Measurements from ENCODE around the gene RFX7.

The RFX7 gene

GRCh38 chr15:56225520-56225919 lies 18.2 kb downstream of the RFX7 start:
- no peak for DNase-seq
- Histone ChIP-seq H3K4ac (ENCODE audit: low read depth in 1 of 2, low read length in 2 of 2) (no peak overlapping the region), H2BK15ac (ENCODE audit: low read depth, poor library complexity, severe bottlenecking) (no peak overlapping the region), H3K4me2 (ENCODE audit: low read length, poor library complexity, severe bottlenecking) (no peak overlapping the region), H4K8ac (ENCODE audit: low read length) (no peak overlapping the region), H3K9me3 (ENCODE audit: control insufficient read depth, low read length) (peaks cover 53% of the 10 kb centered on the region), H3K4me3 (ENCODE audit: insufficient read depth in 1 of 2, low read depth in 1 of 2, low read length in 2 of 2) (no peak overlapping the region), H3K79me1 (replicated peaks; ENCODE audit: low read length, poor library complexity, severe bottlenecking) (peaks cover 12% of the 10 kb centered on the region), H3K27me3 (ENCODE audit: control insufficient read depth in 1 of 2, insufficient read depth in 1 of 2, low read length in 2 of 2) (no peaks in the 10 kb centered on the region), H3K9ac (ENCODE audit: low read length) (no peak overlapping the region), H2BK5ac (ENCODE audit: low read depth, low read length, poor library complexity, severe bottlenecking) (no peak overlapping the region), H3K27ac (ENCODE audit: low read length, poor library complexity, severe bottlenecking) (no peak overlapping the region), H2BK120ac (ENCODE audit: low read depth, low read length) (no peak overlapping the region), H4K91ac (ENCODE audit: low read length) (no peak overlapping the region), H3K23ac (ENCODE audit: low read length in 2 of 2) (no peak overlapping the region), H2AFZ (ENCODE audit: low read depth, low read length) (no peak overlapping the region), H3K14ac (ENCODE audit: low read length in 2 of 2) (no peak overlapping the region), H2AK5ac (ENCODE audit: low read length, severe bottlenecking) (no peak overlapping the region), H3K36me3 (ENCODE audit: control insufficient read depth in 1 of 2, insufficient read depth in 2 of 2, low read depth in 1 of 2, low read length in 2 of 2) (peaks cover 0 to 31% of the 10 kb centered on the region in 2 experiments), H3K4me1 (ENCODE audit: control insufficient read depth, insufficient read depth, low read depth, low read length) (no peaks in the 10 kb centered on the region), H3K18ac (ENCODE audit: low read depth in 1 of 2, low read length in 2 of 2) (no peak overlapping the region), H2BK12ac (ENCODE audit: low read length in 2 of 2) (no peak overlapping the region)
- WGBS: no CpG with 5 or more reads among the region's 1 CpG

GRCh38 chr15:56222302-56222701 lies 21.4 kb downstream of the RFX7 start:
- no peak overlapping the region for H3K4me3 ChIP-seq (ENCODE audit: insufficient read depth in 1 of 2, low read depth in 1 of 2, low read length in 2 of 2)
- no peaks in the 10 kb centered on the region for H3K27me3 ChIP-seq (ENCODE audit: control insufficient read depth in 1 of 2, insufficient read depth in 1 of 2, low read length in 2 of 2)
- H3K36me3 ChIP-seq (ENCODE audit: control insufficient read depth in 1 of 2, insufficient read depth in 2 of 2, low read depth in 1 of 2, low read length in 2 of 2): peaks cover 0 to 24% of the 10 kb centered on the region in 2 experiments
- H3K4me2 ChIP-seq (ENCODE audit: low read length, poor library complexity, severe bottlenecking): no peak overlapping the region
- no peak for DNase-seq
- no peak overlapping the region for H2BK15ac ChIP-seq (ENCODE audit: low read depth, poor library complexity, severe bottlenecking)
- H3K9me3 ChIP-seq (ENCODE audit: control insufficient read depth, low read length): peaks cover 35% of the 10 kb centered on the region
- H3K27ac ChIP-seq (ENCODE audit: low read length, poor library complexity, severe bottlenecking): no peak overlapping the region
- no peak overlapping the region for H2BK12ac ChIP-seq (ENCODE audit: low read length in 2 of 2)
- no peak overlapping the region for H2AK5ac ChIP-seq (ENCODE audit: low read length, severe bottlenecking)
- no peak overlapping the region for H2BK120ac ChIP-seq (ENCODE audit: low read depth, low read length)
- 100% methylated on average over 1 of the region's 3 CpGs for WGBS
- no peak overlapping the region for H3K14ac ChIP-seq (ENCODE audit: low read length in 2 of 2)
- H3K18ac ChIP-seq (ENCODE audit: low read depth in 1 of 2, low read length in 2 of 2): no peak overlapping the region
- no peak overlapping the region for H4K91ac ChIP-seq (ENCODE audit: low read length)
- H4K8ac ChIP-seq (ENCODE audit: low read length): no peak overlapping the region
- H3K23ac ChIP-seq (ENCODE audit: low read length in 2 of 2): no peak overlapping the region
- H3K79me1 ChIP-seq (replicated peaks; ENCODE audit: low read length, poor library complexity, severe bottlenecking): peaks cover 10% of the 10 kb centered on the region
- H2BK5ac ChIP-seq (ENCODE audit: low read depth, low read length, poor library complexity, severe bottlenecking): no peak overlapping the region
- H3K9ac ChIP-seq (ENCODE audit: low read length): no peak overlapping the region
- H2AFZ ChIP-seq (ENCODE audit: low read depth, low read length): no peak overlapping the region
- H3K4me1 ChIP-seq (ENCODE audit: control insufficient read depth, insufficient read depth, low read depth, low read length): no peaks in the 10 kb centered on the region
- no peak overlapping the region for H3K4ac ChIP-seq (ENCODE audit: low read depth in 1 of 2, low read length in 2 of 2)

- Histone ChIP-seq H2BK120ac (ENCODE audit: low read depth, low read length) (no peak overlapping the region), H4K8ac (ENCODE audit: low read length) (no peak overlapping the region), H3K18ac (ENCODE audit: low read depth in 1 of 2, low read length in 2 of 2) (no peak overlapping the region), H3K27me3 (ENCODE audit: control insufficient read depth in 1 of 2, insufficient read depth in 1 of 2, low read length in 2 of 2) (no peaks in the 10 kb centered on the region), H2AK5ac (ENCODE audit: low read length, severe bottlenecking) (no peak overlapping the region), H3K14ac (ENCODE audit: low read length in 2 of 2) (no peak overlapping the region), H3K36me3 (ENCODE audit: control insufficient read depth in 1 of 2, insufficient read depth in 2 of 2, low read depth in 1 of 2, low read length in 2 of 2) (peaks cover 0 to 12% of the 10 kb centered on the region in 2 experiments), H2AFZ (ENCODE audit: low read depth, low read length) (no peak overlapping the region), H3K4me1 (ENCODE audit: control insufficient read depth, insufficient read depth, low read depth, low read length) (no peaks in the 10 kb centered on the region), H3K9me3 (ENCODE audit: control insufficient read depth, low read length) (peaks cover 9% of the 10 kb centered on the region), H2BK5ac (ENCODE audit: low read depth, low read length, poor library complexity, severe bottlenecking) (no peak overlapping the region), H3K23ac (ENCODE audit: low read length in 2 of 2) (no peak overlapping the region), H3K27ac (ENCODE audit: low read length, poor library complexity, severe bottlenecking) (no peak overlapping the region), H3K4me2 (ENCODE audit: low read length, poor library complexity, severe bottlenecking) (no peak overlapping the region), H2BK15ac (ENCODE audit: low read depth, poor library complexity, severe bottlenecking) (no peak overlapping the region), H3K79me1 (replicated peaks; ENCODE audit: low read length, poor library complexity, severe bottlenecking) (peaks cover 5% of the 10 kb centered on the region), H3K9ac (ENCODE audit: low read length) (no peak overlapping the region), H3K4ac (ENCODE audit: low read depth in 1 of 2, low read length in 2 of 2) (no peak overlapping the region), H3K4me3 (ENCODE audit: insufficient read depth in 1 of 2, low read depth in 1 of 2, low read length in 2 of 2) (no peak overlapping the region), H2BK12ac (ENCODE audit: low read length in 2 of 2) (no peak overlapping the region), H4K91ac (ENCODE audit: low read length) (no peak overlapping the region)
- DNase-seq: no peak
Measured at GRCh38 chr15:56217341-56217740, 26.3 kb downstream of the RFX7 start.

GRCh38 chr15:56215769-56216168 lies 27.9 kb downstream of the RFX7 start:
- no peak overlapping the region for H2BK120ac ChIP-seq (ENCODE audit: low read depth, low read length)
- 92% methylated on average over 1 of the region's 1 CpG for WGBS

More at GRCh38 chr15:56215769-56216168, 27.9 kb downstream of the RFX7 start:
- no peak overlapping the region for H3K23ac ChIP-seq (ENCODE audit: low read length in 2 of 2)
- H2BK5ac ChIP-seq (ENCODE audit: low read depth, low read length, poor library complexity, severe bottlenecking): no peak overlapping the region
- peak overlapping the region; percentile 50 for H4K91ac ChIP-seq (ENCODE audit: low read length)
- H3K27ac ChIP-seq (ENCODE audit: low read length, poor library complexity, severe bottlenecking): peak overlapping the region; percentile 76
- H4K8ac ChIP-seq (ENCODE audit: low read length): no peak overlapping the region
- peak overlapping the region in 1 of 2 experiments; percentile 0 for H3K4me3 ChIP-seq (ENCODE audit: insufficient read depth in 1 of 2, low read depth in 1 of 2, low read length in 2 of 2)
- peak; percentile 19 for DNase-seq
- no peak overlapping the region for H2AFZ ChIP-seq (ENCODE audit: low read depth, low read length)
- H3K4me1 ChIP-seq (ENCODE audit: control insufficient read depth, insufficient read depth, low read depth, low read length): no peaks in the 10 kb centered on the region
- peaks cover 0 to 12% of the 10 kb centered on the region in 2 experiments for H3K36me3 ChIP-seq (ENCODE audit: control insufficient read depth in 1 of 2, insufficient read depth in 2 of 2, low read depth in 1 of 2, low read length in 2 of 2)
- H3K18ac ChIP-seq (ENCODE audit: low read depth in 1 of 2, low read length in 2 of 2): peak overlapping the region in 1 of 2 experiments; percentile 21
- no peak overlapping the region for H2BK15ac ChIP-seq (ENCODE audit: low read depth, poor library complexity, severe bottlenecking)
- H3K79me1 ChIP-seq (replicated peaks; ENCODE audit: low read length, poor library complexity, severe bottlenecking): peaks cover 6% of the 10 kb centered on the region
- no peak overlapping the region for H3K14ac ChIP-seq (ENCODE audit: low read length in 2 of 2)
- H3K9ac ChIP-seq (ENCODE audit: low read length): peak overlapping the region; percentile 15
- no peak overlapping the region for H2BK12ac ChIP-seq (ENCODE audit: low read length in 2 of 2)
- no peaks in the 10 kb centered on the region for H3K27me3 ChIP-seq (ENCODE audit: control insufficient read depth in 1 of 2, insufficient read depth in 1 of 2, low read length in 2 of 2)
- no peak overlapping the region for H3K4me2 ChIP-seq (ENCODE audit: low read length, poor library complexity, severe bottlenecking)
- no peaks in the 10 kb centered on the region for H3K9me3 ChIP-seq (ENCODE audit: control insufficient read depth, low read length)
- no peak overlapping the region for H2AK5ac ChIP-seq (ENCODE audit: low read length, severe bottlenecking)
- H3K4ac ChIP-seq (ENCODE audit: low read depth in 1 of 2, low read length in 2 of 2): no peak overlapping the region

All from mesenchymal stem cell (in vitro differentiated cells and primary cell).